Measurements from ENCODE around the gene ELN. TPM values are rescaled to one million over a fixed set of nuclear protein-coding genes. Genes with fewer than 3 reads are reported as not detected.

ELN gene
- total RNA-seq, 3 donors from 2014 or later, result 25.9 to 134 (median 31.8) TPM

DNA sequence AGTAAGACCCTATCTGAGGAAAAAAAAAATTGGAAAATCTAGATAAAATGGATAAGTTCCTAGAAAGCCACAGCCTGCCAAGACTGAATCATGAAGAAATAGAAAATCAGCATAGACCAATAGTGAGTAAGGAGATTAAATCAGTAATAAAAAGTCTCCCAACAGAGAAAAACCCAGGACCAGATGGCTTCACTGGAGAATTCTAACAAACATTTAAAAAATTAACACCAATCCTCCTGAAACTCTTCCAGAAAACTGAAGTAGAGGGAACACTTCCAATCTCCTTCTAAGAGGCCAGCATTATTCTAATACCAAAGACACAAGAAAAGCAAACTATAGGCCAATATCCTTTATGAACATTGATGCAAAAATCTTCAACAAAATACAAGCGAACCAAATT lies 46.8 kb downstream of the ELN start:
- TF ChIP-seq, protein P1, sequence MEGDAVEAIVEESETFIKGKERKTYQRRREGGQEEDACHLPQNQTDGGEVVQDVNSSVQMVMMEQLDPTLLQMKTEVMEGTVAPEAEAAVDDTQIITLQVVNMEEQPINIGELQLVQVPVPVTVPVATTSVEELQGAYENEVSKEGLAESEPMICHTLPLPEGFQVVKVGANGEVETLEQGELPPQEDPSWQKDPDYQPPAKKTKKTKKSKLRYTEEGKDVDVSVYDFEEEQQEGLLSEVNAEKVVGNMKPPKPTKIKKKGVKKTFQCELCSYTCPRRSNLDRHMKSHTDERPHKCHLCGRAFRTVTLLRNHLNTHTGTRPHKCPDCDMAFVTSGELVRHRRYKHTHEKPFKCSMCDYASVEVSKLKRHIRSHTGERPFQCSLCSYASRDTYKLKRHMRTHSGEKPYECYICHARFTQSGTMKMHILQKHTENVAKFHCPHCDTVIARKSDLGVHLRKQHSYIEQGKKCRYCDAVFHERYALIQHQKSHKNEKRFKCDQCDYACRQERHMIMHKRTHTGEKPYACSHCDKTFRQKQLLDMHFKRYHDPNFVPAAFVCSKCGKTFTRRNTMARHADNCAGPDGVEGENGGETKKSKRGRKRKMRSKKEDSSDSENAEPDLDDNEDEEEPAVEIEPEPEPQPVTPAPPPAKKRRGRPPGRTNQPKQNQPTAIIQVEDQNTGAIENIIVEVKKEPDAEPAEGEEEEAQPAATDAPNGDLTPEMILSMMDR (IDR thresholded peaks at IDR 0.05), result no peak
- no peak for TF ChIP-seq POLR2A (IDR thresholded peaks at IDR 0.05)
- no peak for TF ChIP-seq POLR2AphosphoS5 (IDR thresholded peaks at IDR 0.05)
- Histone ChIP-seq H3K9me3 (no peaks in the 10 kb centered on the region), H3K27ac (no peak overlapping the region), H3K4me3 (no peak overlapping the region), H3K36me3 (no peaks in the 10 kb centered on the region), H3K27me3 (no peaks in the 10 kb centered on the region), H3K4me1 (no peaks in the 10 kb centered on the region)
- DNase-seq (ENCODE audit: low spot score in 2 of 2), result no peak
- intact Hi-C loops (cut with DNase I; ENCODE audit: low total_unique reads), result no loop called here

- TF ChIP-seq POLR2AphosphoS5 (IDR thresholded peaks at IDR 0.05), result no peak
- no peak for TF ChIP-seq POLR2A (IDR thresholded peaks at IDR 0.05)
- TF ChIP-seq, protein P1 (IDR thresholded peaks at IDR 0.05), result no peak
- intact Hi-C loops (cut with DNase I; ENCODE audit: low total_unique reads), result no loop called here
- no peaks in the 10 kb centered on the region for H3K27me3 ChIP-seq
- no peaks in the 10 kb centered on the region for H3K36me3 ChIP-seq
- no peak overlapping the region for H3K4me3 ChIP-seq
- no peak overlapping the region for H3K27ac ChIP-seq
- H3K9me3 ChIP-seq, result no peaks in the 10 kb centered on the region
- H3K4me1 ChIP-seq, result no peaks in the 10 kb centered on the region
- no peak for DNase-seq (ENCODE audit: low spot score in 2 of 2)
These were observed 50.5 kb downstream of the ELN start for GRCh38 chr7:74078461-74078860.

DNA sequence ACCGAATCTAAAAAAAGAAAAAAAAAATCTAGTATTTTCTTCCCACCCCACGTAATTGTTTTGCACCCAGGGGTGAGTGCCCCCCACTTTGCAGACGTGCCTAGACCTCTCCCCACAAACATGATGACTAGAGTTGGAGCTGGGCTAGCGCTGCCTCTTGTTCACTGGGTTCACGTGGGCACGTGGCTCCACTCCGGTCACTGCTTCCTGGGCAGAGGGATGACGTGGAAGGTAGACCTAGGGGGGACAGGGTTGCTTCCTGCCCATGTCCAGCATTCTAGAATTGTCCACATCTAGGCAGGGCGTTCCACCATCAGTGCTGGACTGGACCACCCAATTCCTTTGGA lies 54.8 kb downstream of the ELN start:
- intact Hi-C loops (cut with DNase I; ENCODE audit: low total_unique reads), result no loop called here
- H3K4me3 ChIP-seq, result peak overlapping the region in 1 of 3 donors; percentile 79
- TF ChIP-seq POLR2AphosphoS5 (IDR thresholded peaks at IDR 0.05) (no peak), POLR2A (IDR thresholded peaks at IDR 0.05) (no peak)

GRCh38 chr7:74083117-74083876 lies 55.3 kb downstream of the ELN start, which contains the start of gene LIMK1:
Gene LIMK1, plus strand, starts transcription at chr7:74083804. Its CDS starts 187 bp downstream, at chr7:74083991.
- Histone ChIP-seq H3K27ac (peak within 1 kb of the TSS; percentile 71 to 84), H3K27me3 (no peaks in the 10 kb centered on the region), H3K4me1 (peaks cover 7% of the 10 kb centered on the region in 2 donors), H3K9me3 (no peaks in the 10 kb centered on the region), H3K36me3 (no peaks in the 10 kb centered on the region), H3K4me3 (peak within 1 kb of the TSS; percentile 74 to 84 (median 79))
- peak; percentile 51 to 70 for DNase-seq (ENCODE audit: low spot score in 2 of 2)
- TF ChIP-seq POLR2AphosphoS5 (IDR thresholded peaks at IDR 0.05) (no peak), POLR2A (IDR thresholded peaks at IDR 0.05) (no peak)
- TF ChIP-seq, protein P1 (IDR thresholded peaks at IDR 0.05), result no peak
- intact Hi-C loops (cut with DNase I; ENCODE audit: low total_unique reads), result no loop called here

More for the DNA sequence above, 54.8 kb downstream of the ELN start:
- no peak for DNase-seq (ENCODE audit: low spot score in 2 of 2)
- Histone ChIP-seq H3K27me3 (no peaks in the 10 kb centered on the region), H3K4me1 (peaks cover 7% of the 10 kb centered on the region in 2 donors), H3K27ac (no peak overlapping the region), H3K9me3 (no peaks in the 10 kb centered on the region), H3K36me3 (no peaks in the 10 kb centered on the region)

GRCh38 chr7:74083928-74084721 lies 56.2 kb downstream of the ELN start:
- intact Hi-C loops (cut with DNase I; ENCODE audit: low total_unique reads), result loop anchor here (2.0 kb wide), 1 partner anchor 315 kb away; no protein-coding TSS in a partner anchor
- no peaks in the 10 kb centered on the region for H3K9me3 ChIP-seq
- peak overlapping the region; percentile 74 to 84 (median 79) for H3K4me3 ChIP-seq
- no peaks in the 10 kb centered on the region for H3K36me3 ChIP-seq
- no peaks in the 10 kb centered on the region for H3K27me3 ChIP-seq
- no peak for DNase-seq (ENCODE audit: low spot score in 2 of 2)
- TF ChIP-seq, protein P1 (IDR thresholded peaks at IDR 0.05), result no peak
- no peak for TF ChIP-seq POLR2AphosphoS5 (IDR thresholded peaks at IDR 0.05)
- no peak for TF ChIP-seq POLR2A (IDR thresholded peaks at IDR 0.05)
- peak overlapping the region; percentile 71 to 84 for H3K27ac ChIP-seq
- peaks cover 7% of the 10 kb centered on the region in 2 donors for H3K4me1 ChIP-seq
